OCI-LY7 (cell line): ENCODE data around the gene CCDC33. TPM values are rescaled to one million over a fixed set of nuclear protein-coding genes. Genes with fewer than 3 reads are reported as not detected.

ENCODE experiments used
- BruUV-seq: library from RNA; stranded (reverse); fragments of 400-500 nt; replicated peaks from 2 replicates; lab custom pipeline; 2021; lab: Mats Ljungman, UMichigan
- CTCF ChIA-PET: fragments of 300-600 bp; sonication (Branson Sonifier 250); formaldehyde crosslinking; loops from one replicate; lab custom pipeline; 2022; ENCODE audit warnings: antibody characterized with exemption; ENCODE audit not compliant: unreplicated experiment; lab: Charles Lee
- POLR2A ChIA-PET: fragments of 300-600 bp; sonication (Branson Sonifier 250); formaldehyde crosslinking; loops from one replicate; lab custom pipeline; 2022; ENCODE audit warnings: antibody characterized with exemption; lab: Charles Lee
- DNase-seq: peaks from one replicate; pipeline ENCODE4 v3.0.0-alpha.2; 2015; ENCODE audit warnings: low spot score
- H2AFZ ChIP-seq: fragments of 200-600 bp; sonication (generic), shearing (Covaris generic); 2 replicates; pipeline ENCODE4 v1.6.1; 2014; ENCODE audit warnings: mild to moderate bottlenecking, antibody characterized with exemption, low read length, moderate library complexity
- H3K27ac ChIP-seq: fragments of 200-600 bp; sonication (generic); 2 replicates; pipeline ENCODE4 v1.5.1; 2014; ENCODE audit warnings: mixed run types, low read depth, mild to moderate bottlenecking, moderate library complexity, low read length, inconsistent platforms; ENCODE audit not compliant: poor library complexity, severe bottlenecking
- H3K36me3 ChIP-seq: fragments of 200-600 bp; sonication (generic); 2 replicates; pipeline ENCODE4 v1.6.1; 2014; ENCODE audit warnings: mild to moderate bottlenecking, antibody characterized with exemption, low read length, moderate library complexity, mixed read lengths; ENCODE audit not compliant: insufficient read depth
- H3K4me1 ChIP-seq: fragments of 200-600 bp; sonication (generic); 2 replicates; pipeline ENCODE4 v1.5.1; 2014; ENCODE audit warnings: mild to moderate bottlenecking, low read length; ENCODE audit not compliant: insufficient read depth, poor library complexity, severe bottlenecking
- H3K4me2 ChIP-seq: fragments of 200-600 bp; sonication (generic); 2 replicates; pipeline ENCODE4 v1.6.1; 2014; ENCODE audit warnings: mild to moderate bottlenecking, low read length
- H3K4me3 ChIP-seq: fragments of 200-600 bp; sonication (generic); 2 replicates; pipeline ENCODE4 v1.5.1; 2014; ENCODE audit warnings: mild to moderate bottlenecking, low read depth, low read length; ENCODE audit not compliant: poor library complexity, severe bottlenecking
- H3K79me2 ChIP-seq: fragments of 200-600 bp; sonication (generic); 2 replicates; pipeline ENCODE4 v1.6.1; 2016; ENCODE audit warnings: low read depth, mild to moderate bottlenecking, low read length, moderate library complexity, mixed read lengths; ENCODE audit not compliant: insufficient read depth
- H3K9me2 ChIP-seq: fragments of 200-600 bp; sonication (generic); 2 replicates; pipeline ENCODE4 v1.6.1; 2016; ENCODE audit warnings: mild to moderate bottlenecking, low read length, mixed read lengths; ENCODE audit not compliant: insufficient read depth
- H3K9me3 ChIP-seq: fragments of 200-600 bp; sonication (generic); 2 replicates; pipeline ENCODE4 v1.6.1; 2014; ENCODE audit warnings: mild to moderate bottlenecking, mixed run types, low read length, mixed read lengths
- H4K20me1 ChIP-seq: fragments of 200-600 bp; sonication (generic); 2 replicates; pipeline ENCODE4 v1.6.1; 2014; ENCODE audit warnings: mild to moderate bottlenecking, antibody characterized with exemption, low read length, moderate library complexity, mixed read lengths; ENCODE audit not compliant: insufficient read depth
- EZH2phosphoT487 ChIP-seq: fragments of 200-600 bp; sonication (generic); IDR thresholded peaks from 2 replicates; pipeline ENCODE4 v1.6.1; 2018; ENCODE audit warnings: low read depth, borderline replicate concordance, mild to moderate bottlenecking, mixed run types, antibody characterized with exemption, low read length, moderate library complexity, mixed read lengths
- intact Hi-C: fragments of 100-400 bp; cut with micrococcal nuclease; formaldehyde crosslinking; loops from one replicate; pipeline ENCODE4 v1.10.0; 2022; ENCODE audit not compliant: unreplicated experiment
- total RNA-seq, 2 experiments: library from RNA; depleted of rRNA in 1 of 2; stranded (reverse); fragments of >200 nt in 1 of 2; shearing (Covaris generic) in 1 of 2; gene quantifications; 2 replicates each; pipeline ENCODE4 v1.2.3, GENCODE V29; 2014 to 2022
- TF ChIP-seq, protein P1 (sequence below): fragments of 200-600 bp; sonication (generic); conservative IDR thresholded peaks from 2 replicates; pipeline ENCODE4 v1.5.1; 2014; ENCODE audit warnings: mild to moderate bottlenecking, antibody characterized with exemption, low read length, moderate library complexity, mixed read lengths

Gene CCDC33
- total RNA-seq, 2 experiments from 2014 or later: not detected

- TF ChIP-seq, protein P1, sequence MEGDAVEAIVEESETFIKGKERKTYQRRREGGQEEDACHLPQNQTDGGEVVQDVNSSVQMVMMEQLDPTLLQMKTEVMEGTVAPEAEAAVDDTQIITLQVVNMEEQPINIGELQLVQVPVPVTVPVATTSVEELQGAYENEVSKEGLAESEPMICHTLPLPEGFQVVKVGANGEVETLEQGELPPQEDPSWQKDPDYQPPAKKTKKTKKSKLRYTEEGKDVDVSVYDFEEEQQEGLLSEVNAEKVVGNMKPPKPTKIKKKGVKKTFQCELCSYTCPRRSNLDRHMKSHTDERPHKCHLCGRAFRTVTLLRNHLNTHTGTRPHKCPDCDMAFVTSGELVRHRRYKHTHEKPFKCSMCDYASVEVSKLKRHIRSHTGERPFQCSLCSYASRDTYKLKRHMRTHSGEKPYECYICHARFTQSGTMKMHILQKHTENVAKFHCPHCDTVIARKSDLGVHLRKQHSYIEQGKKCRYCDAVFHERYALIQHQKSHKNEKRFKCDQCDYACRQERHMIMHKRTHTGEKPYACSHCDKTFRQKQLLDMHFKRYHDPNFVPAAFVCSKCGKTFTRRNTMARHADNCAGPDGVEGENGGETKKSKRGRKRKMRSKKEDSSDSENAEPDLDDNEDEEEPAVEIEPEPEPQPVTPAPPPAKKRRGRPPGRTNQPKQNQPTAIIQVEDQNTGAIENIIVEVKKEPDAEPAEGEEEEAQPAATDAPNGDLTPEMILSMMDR: no peak
- no peak for TF ChIP-seq EZH2phosphoT487
- no peak for DNase-seq
- Histone ChIP-seq H3K4me3 (no peak overlapping the region), H3K4me2 (no peak overlapping the region), H3K4me1 (peaks cover 28% of the 10 kb centered on the region), H4K20me1 (no peaks in the 10 kb centered on the region), H3K9me2 (no peaks in the 10 kb centered on the region), H3K79me2 (no peaks in the 10 kb centered on the region), H3K27ac (no peak overlapping the region), H3K9me3 (no peaks in the 10 kb centered on the region), H3K36me3 (no peaks in the 10 kb centered on the region), H2AFZ (no peak overlapping the region)
- ChIA-PET POLR2A (no interaction called here), CTCF (interaction anchor here (1.0 kb wide), 1 partner anchor 56 kb away, joined by 3 read pairs; no protein-coding TSS in a partner anchor)
- intact Hi-C loops: loop anchor here (10.0 kb wide), 1 partner anchor 386 kb away; no protein-coding TSS in a partner anchor
- BruUV-seq: no TSS peak
Measured at GRCh38 chr15:74378848-74379247, 142.7 kb downstream of the CCDC33 start.

GRCh38 chr15:74380361-74381189 is 144.4 kb downstream of the CCDC33 start:
- no peaks in the 10 kb centered on the region for H3K9me2 ChIP-seq
- H3K4me1 ChIP-seq: peaks cover 37% of the 10 kb centered on the region
- H3K4me2 ChIP-seq: no peak overlapping the region
- no peak overlapping the region for H3K27ac ChIP-seq
- POLR2A ChIA-PET: no interaction called here
- no peak overlapping the region for H3K4me3 ChIP-seq
- intact Hi-C loops: no loop called here
- no peak overlapping the region for H2AFZ ChIP-seq
- H3K9me3 ChIP-seq: no peaks in the 10 kb centered on the region
- CTCF ChIA-PET: no interaction called here
- H3K79me2 ChIP-seq: no peaks in the 10 kb centered on the region
- DNase-seq: no peak
- H3K36me3 ChIP-seq: no peaks in the 10 kb centered on the region
- no peak for TF ChIP-seq EZH2phosphoT487
- TF ChIP-seq, protein P1: no peak
- H4K20me1 ChIP-seq: no peaks in the 10 kb centered on the region
- no TSS peak for BruUV-seq

GRCh38 chr15:74381190-74381453 is 145.0 kb downstream of the CCDC33 start:
- ChIA-PET POLR2A (no interaction called here), CTCF (no interaction called here)
- Histone ChIP-seq H3K9me3 (no peaks in the 10 kb centered on the region), H3K79me2 (no peaks in the 10 kb centered on the region), H3K27ac (no peak overlapping the region), H2AFZ (no peak overlapping the region), H3K9me2 (no peaks in the 10 kb centered on the region), H3K4me2 (no peak overlapping the region), H4K20me1 (no peaks in the 10 kb centered on the region), H3K4me3 (no peak overlapping the region), H3K36me3 (no peaks in the 10 kb centered on the region), H3K4me1 (peaks cover 43% of the 10 kb centered on the region)
- no peak for TF ChIP-seq EZH2phosphoT487
- no TSS peak for BruUV-seq
- no peak for DNase-seq
- intact Hi-C loops: no loop called here
